PC-9 (cell line): Measurements from ENCODE around the gene SNCA. TPM values are rescaled to one million over a fixed set of nuclear protein-coding genes. Genes with fewer than 3 reads are reported as not detected.

ENCODE experiments used
- BruUV-seq: library from RNA; stranded (reverse); fragments of 400-500 nt; replicated peaks from 2 replicates; lab custom pipeline; 2021; lab: Mats Ljungman, UMichigan
- CTCF ChIA-PET: fragments of 300-600 bp; sonication (Branson Sonifier 250); formaldehyde crosslinking; loops from one replicate; lab custom pipeline; 2022; ENCODE audit warnings: antibody characterized with exemption; lab: Charles Lee
- POLR2A ChIA-PET: fragments of 300-600 bp; sonication (Branson Sonifier 250); formaldehyde crosslinking; loops from one replicate; lab custom pipeline; 2022; ENCODE audit warnings: antibody characterized with exemption; ENCODE audit not compliant: unreplicated experiment; lab: Charles Lee
- DNase-seq, 2 experiments: peaks; one replicate each; pipeline versions ENCODE4 v3.0.0 to v3.0.0-alpha.2; 2015 to 2022; ENCODE audit warnings: mixed read lengths in 1 of 2
- H2AFZ ChIP-seq: fragments of 200-600 bp; sonication (generic); 2 replicates; pipeline ENCODE4 v1.8.1; 2017; ENCODE audit warnings: antibody characterized with exemption
- H3F3A ChIP-seq: fragments of 200-600 bp; sonication (generic); 2 replicates; pipeline ENCODE4 v1.8.1; 2017; ENCODE audit warnings: antibody characterized with exemption, mild to moderate bottlenecking, low read depth; ENCODE audit not compliant: insufficient read depth
- H3K27ac ChIP-seq: fragments of 200-600 bp; sonication (generic); 2 replicates; pipeline ENCODE4 v1.6.1; 2016; ENCODE audit warnings: mixed run types
- H3K27me3 ChIP-seq: fragments of 200-600 bp; sonication (generic); 2 replicates; pipeline ENCODE4 v1.6.1; 2016; ENCODE audit warnings: low read depth, mixed run types; ENCODE audit not compliant: insufficient read depth
- H3K36me3 ChIP-seq: fragments of 200-600 bp; sonication (generic); 2 replicates; pipeline ENCODE4 v1.6.1; 2016; ENCODE audit warnings: low read depth, mixed run types
- H3K4me1 ChIP-seq: fragments of 200-600 bp; sonication (generic); replicated peaks from 2 replicates; pipeline ENCODE4 v1.6.1; 2016; ENCODE audit warnings: mixed run types; ENCODE audit not compliant: insufficient read depth
- H3K4me2 ChIP-seq: fragments of 200-600 bp; sonication (generic); 2 replicates; pipeline ENCODE4 v1.6.1; 2017; ENCODE audit warnings: mixed run types
- H3K4me3 ChIP-seq: fragments of 200-600 bp; sonication (generic); 2 replicates; pipeline ENCODE4 v1.6.1; 2016; ENCODE audit warnings: mixed run types
- H3K79me2 ChIP-seq: fragments of 200-600 bp; sonication (generic); 2 replicates; pipeline ENCODE4 v1.6.1; 2017; ENCODE audit warnings: low read depth, mixed run types
- H3K9me2 ChIP-seq: fragments of 200-600 bp; sonication (generic); 2 replicates; pipeline ENCODE4 v1.8.1; 2017; ENCODE audit warnings: mild to moderate bottlenecking; ENCODE audit not compliant: insufficient read depth
- H3K9me3 ChIP-seq: fragments of 200-600 bp; sonication (generic); 2 replicates; pipeline ENCODE4 v1.8.1; 2016; ENCODE audit warnings: low read depth; ENCODE audit not compliant: insufficient read depth
- H4K20me1 ChIP-seq: fragments of 200-600 bp; sonication (generic); 2 replicates; pipeline ENCODE4 v1.8.1; 2017; ENCODE audit not compliant: insufficient read depth
- CTCF ChIP-seq: fragments of 200-600 bp; sonication (generic); conservative IDR thresholded peaks from 2 replicates; pipeline ENCODE4 v1.6.1; 2017; ENCODE audit warnings: mixed run types, antibody characterized with exemption, mild to moderate bottlenecking, moderate library complexity
- EZH2 ChIP-seq: fragments of 200-600 bp; sonication (generic); IDR thresholded peaks from 2 replicates; pipeline ENCODE4 v1.8.0; 2017; ENCODE audit warnings: antibody characterized with exemption, low read depth
- intact Hi-C: fragments of 100-400 bp; cut with micrococcal nuclease; formaldehyde crosslinking; loops from one replicate; pipeline ENCODE4 v1.10.0; 2022; ENCODE audit not compliant: unreplicated experiment
- total RNA-seq: library from RNA; stranded (reverse); gene quantifications from 2 replicates; pipeline ENCODE4 v1.2.3, GENCODE V29; 2021

SNCA gene
- total RNA-seq, 1 experiment from 2014 or later: 4.8 TPM

- intact Hi-C loops: no loop called here
- Histone ChIP-seq H3K27me3 (no peaks in the 10 kb centered on the region), H3K79me2 (no peaks in the 10 kb centered on the region), H4K20me1 (no peaks in the 10 kb centered on the region), H3K9me2 (no peaks in the 10 kb centered on the region), H3K9me3 (no peaks in the 10 kb centered on the region), H3K4me2 (no peak overlapping the region), H3K4me3 (no peak overlapping the region), H3K36me3 (no peaks in the 10 kb centered on the region), H2AFZ (no peak overlapping the region), H3K27ac (no peak overlapping the region), H3K4me1 (no peaks in the 10 kb centered on the region), H3F3A (no peaks in the 10 kb centered on the region)
- no peak for DNase-seq
- CTCF ChIA-PET: no interaction called here
- BruUV-seq: no TSS peak
- POLR2A ChIA-PET: no interaction called here
- TF ChIP-seq EZH2 (no peak), CTCF (no peak)
Observed at GRCh38 chr4:89781321-89781720, 55.6 kb downstream of the SNCA start.

GRCh38 chr4:89773805-89774204, 63.2 kb downstream of the SNCA start:
- Histone ChIP-seq H3K4me3 (no peak overlapping the region), H2AFZ (no peak overlapping the region), H3F3A (no peaks in the 10 kb centered on the region), H3K79me2 (no peaks in the 10 kb centered on the region), H3K27me3 (no peaks in the 10 kb centered on the region), H3K9me3 (no peaks in the 10 kb centered on the region), H3K9me2 (no peaks in the 10 kb centered on the region), H3K4me1 (no peaks in the 10 kb centered on the region), H3K27ac (no peak overlapping the region), H4K20me1 (no peaks in the 10 kb centered on the region), H3K36me3 (no peaks in the 10 kb centered on the region), H3K4me2 (no peak overlapping the region)
- no TSS peak for BruUV-seq
- intact Hi-C loops: no loop called here
- DNase-seq: no peak
- no peak for TF ChIP-seq EZH2
- ChIA-PET POLR2A (no interaction called here), CTCF (no interaction called here)

- H4K20me1 ChIP-seq: no peaks in the 10 kb centered on the region
- H3K36me3 ChIP-seq: no peaks in the 10 kb centered on the region
- no peak overlapping the region for H2AFZ ChIP-seq
- no TSS peak for BruUV-seq
- CTCF ChIA-PET: no interaction called here
- DNase-seq: no peak
- POLR2A ChIA-PET: no interaction called here
- no peak overlapping the region for H3K4me3 ChIP-seq
- TF ChIP-seq EZH2 (no peak), CTCF (no peak)
- no peaks in the 10 kb centered on the region for H3F3A ChIP-seq
- H3K4me1 ChIP-seq: no peaks in the 10 kb centered on the region
- H3K9me3 ChIP-seq: no peaks in the 10 kb centered on the region
- no peak overlapping the region for H3K27ac ChIP-seq
- intact Hi-C loops: no loop called here
- H3K9me2 ChIP-seq: no peaks in the 10 kb centered on the region
- no peaks in the 10 kb centered on the region for H3K27me3 ChIP-seq
- H3K4me2 ChIP-seq: no peak overlapping the region
- no peaks in the 10 kb centered on the region for H3K79me2 ChIP-seq
Observed at GRCh38 chr4:89769856-89770255, 67.1 kb downstream of the SNCA start.

GRCh38 chr4:89767924-89768323, 69.0 kb downstream of the SNCA start:
- no peaks in the 10 kb centered on the region for H4K20me1 ChIP-seq
- no peak overlapping the region for H3K27ac ChIP-seq
- no peaks in the 10 kb centered on the region for H3K9me2 ChIP-seq
- ChIA-PET POLR2A (interaction anchor here (0.6 kb wide), 1 partner anchor 241 kb away, joined by 3 read pairs; no protein-coding TSS in a partner anchor), CTCF (no interaction called here)
- no TSS peak for BruUV-seq
- H3K4me3 ChIP-seq: no peak overlapping the region
- H3K9me3 ChIP-seq: no peaks in the 10 kb centered on the region
- no peaks in the 10 kb centered on the region for H3F3A ChIP-seq
- H3K27me3 ChIP-seq: no peaks in the 10 kb centered on the region
- H2AFZ ChIP-seq: no peak overlapping the region
- no peak overlapping the region for H3K4me2 ChIP-seq
- no peaks in the 10 kb centered on the region for H3K36me3 ChIP-seq
- no peak for DNase-seq
- H3K4me1 ChIP-seq: no peaks in the 10 kb centered on the region
- TF ChIP-seq CTCF (no peak), EZH2 (no peak)
- intact Hi-C loops: no loop called here
- H3K79me2 ChIP-seq: no peaks in the 10 kb centered on the region
